ENCODE data around the gene NLN.

DNA sequence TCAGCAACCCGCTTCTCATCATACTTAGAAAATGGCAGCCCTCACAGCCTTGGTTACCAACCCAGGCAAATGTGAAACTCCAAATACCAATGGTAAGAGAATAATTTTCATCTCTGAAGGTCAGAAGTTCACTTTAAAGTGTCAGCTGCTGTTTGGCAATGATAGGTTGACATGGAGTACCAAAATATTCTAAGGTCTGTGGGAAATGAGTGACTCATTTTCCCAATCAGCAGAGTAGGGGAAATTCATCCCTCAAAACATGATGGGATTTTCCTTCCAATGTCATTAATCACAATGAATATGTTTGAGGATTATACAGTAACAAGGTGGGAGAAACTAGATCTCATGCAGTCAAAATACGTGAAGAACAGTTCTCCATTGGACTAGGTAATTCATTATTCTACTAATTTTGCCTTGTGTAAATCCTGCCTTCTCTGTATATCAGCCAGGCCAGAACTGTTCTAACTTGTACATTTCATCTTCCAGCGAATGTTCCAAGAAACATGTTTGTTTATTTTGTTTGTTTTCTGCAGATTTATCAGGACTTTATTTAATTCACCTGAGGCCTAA, 151.3 kb downstream of the NLN start:
- TF ChIP-seq CTCF (conservative IDR thresholded peaks at IDR 0.05; ENCODE audit: low read length) (no peak), EZH2phosphoT487 (IDR thresholded peaks at IDR 0.05; ENCODE audit: borderline replicate concordance) (no peak)
